BLaER1 treated with 17β-estradiol and CSF1 and Interleukin-3, amounts not matched to agents 10 nM and 100 nM (cell line): ENCODE measurements around the gene HOXD11.
A peak's percentile ranks its signal among the peaks of the same experiment; 100 is the strongest.

Experiments used
- H3K27ac ChIP-seq, 11 experiments: shearing (Covaris generic); formaldehyde crosslinking; 2 replicates each; pipeline ENCODE4 v1.8.1; 2022
- H3K27me3 ChIP-seq, 11 experiments: shearing (Covaris generic); formaldehyde crosslinking; 2 replicates each; pipeline ENCODE4 v1.8.1; 2022
- H3K36me3 ChIP-seq, 11 experiments: shearing (Covaris generic); formaldehyde crosslinking; 2 replicates each; pipeline ENCODE4 v1.8.1; 2022
- H3K4me1 ChIP-seq, 10 experiments: shearing (Covaris generic); formaldehyde crosslinking; 2 replicates each; pipeline ENCODE4 v1.8.1; 2022
- H3K4me2 ChIP-seq, 11 experiments: shearing (Covaris generic); formaldehyde crosslinking; 2 replicates each; pipeline ENCODE4 v1.8.1; 2022
- H3K4me3 ChIP-seq, 10 experiments: shearing (Covaris generic); formaldehyde crosslinking; 2 replicates each; pipeline ENCODE4 v1.8.1; 2022
- H3K9ac ChIP-seq, 11 experiments: shearing (Covaris generic); formaldehyde crosslinking; 2 replicates each; pipeline ENCODE4 v1.8.1; 2022
- H3K9me3 ChIP-seq, 11 experiments: shearing (Covaris generic); formaldehyde crosslinking; replicated peaks in 1 of 11; 2 replicates each; pipeline ENCODE4 v1.8.1; 2022
- H4K20me1 ChIP-seq, 11 experiments: shearing (Covaris generic); formaldehyde crosslinking; 2 replicates each; pipeline ENCODE4 v1.8.1; 2022
- Cebpa-rat ChIP-seq, 11 experiments: shearing (Covaris generic); IDR thresholded peaks; 2 replicates each; pipeline ENCODE4 v1.8.1; 2022

The HOXD11 gene

GRCh38 chr2:176100547-176101140 is 6.4 kb upstream of the HOXD11 start:
- peaks cover 36 to 59% (median 42%) of the 10 kb centered on the region in 11 experiments for H3K9me3 ChIP-seq
- peaks cover 0 to 82% (median 50%) of the 10 kb centered on the region in 11 experiments; a peak in 16 of 22 replicates for H4K20me1 ChIP-seq
- H3K36me3 ChIP-seq, result no peaks in the 10 kb centered on the region
- no peak overlapping the region for H3K9ac ChIP-seq
- no peak overlapping the region for H3K27ac ChIP-seq
- H3K4me3 ChIP-seq, result no peak overlapping the region
- no peak for TF ChIP-seq Cebpa-rat (IDR thresholded peaks at IDR 0.05)
- H3K27me3 ChIP-seq, result peaks cover 100% of the 10 kb centered on the region in 11 experiments
- peaks cover 0 to 15% (median 11%) of the 10 kb centered on the region in 10 experiments; a peak in 15 of 20 replicates for H3K4me1 ChIP-seq
- no peak overlapping the region for H3K4me2 ChIP-seq

GRCh38 chr2:176101216-176101830 is 5.8 kb upstream of the HOXD11 start:
- TF ChIP-seq Cebpa-rat (IDR thresholded peaks at IDR 0.05), result no peak
- Histone ChIP-seq H3K36me3 (no peaks in the 10 kb centered on the region), H4K20me1 (peaks cover 0 to 79% (median 48%) of the 10 kb centered on the region in 11 experiments; a peak in 16 of 22 replicates), H3K9me3 (peaks cover 41 to 66% (median 49%) of the 10 kb centered on the region in 11 experiments), H3K4me3 (no peak overlapping the region), H3K4me2 (no peak overlapping the region), H3K4me1 (peaks cover 0 to 15% (median 11%) of the 10 kb centered on the region in 10 experiments; a peak in 15 of 20 replicates), H3K27me3 (peaks cover 100% of the 10 kb centered on the region in 11 experiments), H3K9ac (no peak overlapping the region), H3K27ac (no peak overlapping the region)

- H3K36me3 ChIP-seq, result no peaks in the 10 kb centered on the region
- peaks cover 46 to 71% (median 54%) of the 10 kb centered on the region in 11 experiments for H3K9me3 ChIP-seq
- H3K4me3 ChIP-seq, result no peak overlapping the region
- peaks cover 0 to 73% (median 43%) of the 10 kb centered on the region in 11 experiments; a peak in 16 of 22 replicates for H4K20me1 ChIP-seq
- no peak overlapping the region for H3K9ac ChIP-seq
- no peak overlapping the region for H3K4me2 ChIP-seq
- no peak for TF ChIP-seq Cebpa-rat (IDR thresholded peaks at IDR 0.05)
- H3K4me1 ChIP-seq, result peaks cover 0 to 10% (median 6%) of the 10 kb centered on the region in 10 experiments; a peak in 15 of 20 replicates
- H3K27me3 ChIP-seq, result peaks cover 100% of the 10 kb centered on the region in 11 experiments
- no peak overlapping the region for H3K27ac ChIP-seq
Measured at GRCh38 chr2:176101842-176102241, 5.2 kb upstream of the HOXD11 start.

GRCh38 chr2:176102309-176102866 is 4.7 kb upstream of the HOXD11 start:
- Histone ChIP-seq H3K27ac (no peak overlapping the region), H3K4me1 (peaks cover 0 to 5% (median under 1%) of the 10 kb centered on the region in 10 experiments; a peak in 11 of 20 replicates), H3K27me3 (peaks cover 99 to 100% (median 100%) of the 10 kb centered on the region in 11 experiments), H3K9ac (no peak overlapping the region), H3K9me3 (peaks cover 52 to 77% (median 59%) of the 10 kb centered on the region in 11 experiments), H3K4me3 (no peak overlapping the region), H4K20me1 (peaks cover 0 to 68% (median 37%) of the 10 kb centered on the region in 11 experiments; a peak in 14 of 22 replicates), H3K36me3 (no peaks in the 10 kb centered on the region), H3K4me2 (no peak overlapping the region)
- TF ChIP-seq Cebpa-rat (IDR thresholded peaks at IDR 0.05), result no peak

- no peak for TF ChIP-seq Cebpa-rat (IDR thresholded peaks at IDR 0.05)
- Histone ChIP-seq H3K4me2 (no peak overlapping the region), H3K36me3 (no peaks in the 10 kb centered on the region), H3K4me1 (no peaks in the 10 kb centered on the region; a peak in 1 of 20 replicates), H4K20me1 (peaks cover 0 to 61% (median 31%) of the 10 kb centered on the region in 11 experiments; a peak in 14 of 22 replicates), H3K9me3 (peaks cover 52 to 81% (median 59%) of the 10 kb centered on the region in 11 experiments), H3K27ac (no peak overlapping the region), H3K9ac (no peak overlapping the region), H3K27me3 (peaks cover 92 to 99% (median 97%) of the 10 kb centered on the region in 11 experiments), H3K4me3 (no peak overlapping the region)
Measured at GRCh38 chr2:176103194-176103593, 3.9 kb upstream of the HOXD11 start.

- peaks cover 92 to 99% (median 97%) of the 10 kb centered on the region in 11 experiments for H3K27me3 ChIP-seq
- H3K4me3 ChIP-seq, result no peak overlapping the region
- H3K27ac ChIP-seq, result no peak overlapping the region
- H3K4me2 ChIP-seq, result no peak overlapping the region
- H4K20me1 ChIP-seq, result peaks cover 0 to 55% (median 25%) of the 10 kb centered on the region in 11 experiments; a peak in 14 of 22 replicates
- H3K9ac ChIP-seq, result no peak overlapping the region
- TF ChIP-seq Cebpa-rat (IDR thresholded peaks at IDR 0.05), result no peak
- H3K36me3 ChIP-seq, result no peaks in the 10 kb centered on the region
- H3K4me1 ChIP-seq, result no peaks in the 10 kb centered on the region
- H3K9me3 ChIP-seq, result peaks cover 52 to 85% (median 62%) of the 10 kb centered on the region in 11 experiments
Measured at GRCh38 chr2:176103742-176104315, 3.3 kb upstream of the HOXD11 start.

- H3K27me3 ChIP-seq, result peaks cover 92 to 99% (median 97%) of the 10 kb centered on the region in 11 experiments
- peaks cover 0 to 48% (median 26%) of the 10 kb centered on the region in 11 experiments; a peak in 13 of 22 replicates for H4K20me1 ChIP-seq
- no peaks in the 10 kb centered on the region for H3K36me3 ChIP-seq
- H3K9ac ChIP-seq, result no peak overlapping the region
- TF ChIP-seq Cebpa-rat (IDR thresholded peaks at IDR 0.05), result no peak
- no peak overlapping the region for H3K27ac ChIP-seq
- peaks cover 58 to 86% (median 64%) of the 10 kb centered on the region in 11 experiments for H3K9me3 ChIP-seq
- no peak overlapping the region for H3K4me2 ChIP-seq
- no peak overlapping the region; a peak in 1 of 20 replicates for H3K4me3 ChIP-seq
- H3K4me1 ChIP-seq, result no peaks in the 10 kb centered on the region
Measured at GRCh38 chr2:176104316-176105077, 2.6 kb upstream of the HOXD11 start.

- Histone ChIP-seq H3K27me3 (peaks cover 92 to 99% (median 97%) of the 10 kb centered on the region in 11 experiments), H3K9ac (no peak overlapping the region), H3K36me3 (no peaks in the 10 kb centered on the region), H3K4me1 (no peaks in the 10 kb centered on the region), H3K4me3 (peak overlapping the region in 1 of 10 experiments; percentile 20; a peak in 1 of 20 replicates), H4K20me1 (peaks cover 0 to 47% (median 18%) of the 10 kb centered on the region in 11 experiments; a peak in 13 of 22 replicates), H3K4me2 (no peak overlapping the region), H3K27ac (no peak overlapping the region), H3K9me3 (peaks cover 52 to 81% (median 60%) of the 10 kb centered on the region in 11 experiments)
- no peak for TF ChIP-seq Cebpa-rat (IDR thresholded peaks at IDR 0.05)
Measured at GRCh38 chr2:176105078-176105729, 1.9 kb upstream of the HOXD11 start.
